HG03196 (cell line): Measurements from ENCODE around the gene RABGGTA.

Experiments used
- ATAC-seq: cut with Tn5 transposase; IDR thresholded peaks from one replicate; pipeline ENCODE4 v1.9.1; 2021; ENCODE audit not compliant: unreplicated experiment

The RABGGTA gene

DNA sequence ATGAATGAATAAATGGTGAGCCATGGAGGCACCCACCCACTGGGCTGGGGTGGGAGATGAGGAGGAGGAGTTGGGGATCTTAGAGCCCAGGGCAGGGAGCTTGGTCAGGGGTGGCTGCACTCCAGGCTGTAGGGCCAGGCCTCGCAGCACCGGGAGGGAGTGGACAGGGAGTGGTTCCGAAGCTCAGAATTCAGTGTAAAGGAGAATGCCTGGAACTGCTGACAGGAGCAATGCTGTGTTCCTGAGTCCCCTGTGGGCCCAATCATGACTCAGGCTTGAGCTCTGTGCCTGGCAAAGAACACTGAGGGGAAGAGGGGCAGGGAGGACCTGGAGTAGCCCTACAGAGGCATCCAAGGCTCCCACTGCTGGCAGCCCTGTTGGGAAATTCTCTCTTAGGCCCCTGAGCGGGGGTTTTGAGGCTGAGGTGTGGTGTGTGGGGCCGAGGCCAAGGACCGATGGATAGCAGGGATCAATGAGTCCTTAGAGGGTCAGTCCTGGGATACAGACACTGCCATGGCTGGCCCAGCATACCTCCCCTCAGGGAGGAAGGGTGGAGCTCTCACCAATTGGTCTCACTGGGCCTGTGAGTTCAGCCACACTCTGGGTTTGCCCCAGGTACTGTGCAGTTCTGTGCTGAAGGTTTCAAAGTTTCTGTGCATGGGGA is 9.5 kb upstream of the RABGGTA start:
- no peak for ATAC-seq

DNA sequence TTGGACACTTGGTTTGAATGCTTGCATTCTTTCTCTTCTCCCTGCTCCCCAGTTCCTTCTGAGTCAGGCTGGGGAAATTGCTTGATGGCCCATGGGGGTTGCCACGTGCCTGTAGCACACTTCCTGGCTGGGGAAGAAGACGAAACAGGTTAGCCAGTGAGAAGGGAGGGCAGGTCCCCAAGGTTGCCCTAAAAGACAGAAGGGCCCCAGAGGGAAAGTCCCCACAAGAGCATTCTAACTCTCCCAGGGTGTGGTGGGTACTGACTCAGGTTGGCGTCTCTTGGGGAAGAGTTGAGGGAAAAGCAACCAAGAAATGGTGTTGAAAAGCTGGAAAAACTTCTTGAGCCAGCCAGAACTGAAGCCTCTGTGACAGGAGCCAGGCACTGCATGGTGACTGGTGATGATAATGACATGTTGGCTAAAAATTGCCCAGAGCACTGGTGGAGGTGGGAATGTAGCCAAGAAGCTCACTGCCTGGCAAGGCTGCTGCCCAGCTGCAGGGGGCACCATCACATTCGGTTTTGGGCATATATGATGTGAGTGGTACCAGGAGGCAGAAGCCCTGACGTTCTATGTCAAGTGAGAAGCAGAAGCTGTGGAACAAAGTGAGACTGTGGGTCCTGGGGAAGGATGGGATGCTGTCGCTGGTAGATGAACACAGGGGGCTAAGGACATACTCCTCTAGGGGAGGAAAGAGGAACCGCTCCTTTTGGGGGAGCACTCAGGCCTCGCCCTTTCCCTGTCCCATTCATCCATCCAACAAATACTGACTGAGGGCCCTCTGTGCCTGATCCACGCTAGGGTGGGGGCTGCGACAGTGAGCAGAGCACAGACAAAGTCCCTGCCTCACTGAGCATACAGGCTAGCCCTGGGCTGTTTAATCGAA is 8.1 kb upstream of the RABGGTA start:
- ATAC-seq, result peak; percentile 56

DNA sequence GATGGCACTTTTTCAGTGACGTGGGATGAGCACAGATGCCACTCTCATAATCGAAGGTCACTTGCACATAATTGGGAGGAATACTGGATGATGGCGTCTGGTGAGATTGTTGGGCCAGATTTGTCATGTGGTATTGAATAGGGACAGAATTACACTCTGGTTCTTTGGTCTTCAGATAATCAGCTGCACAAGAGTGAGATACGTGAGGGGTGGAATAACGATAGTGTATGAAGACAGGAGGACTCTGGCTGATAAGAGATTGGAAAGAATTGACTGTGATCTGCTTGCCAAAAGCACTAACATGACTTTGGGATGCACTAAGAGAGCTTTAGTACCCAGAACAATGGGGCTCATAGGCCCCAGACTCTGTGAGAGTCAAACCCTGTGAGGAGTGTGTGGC is 7.0 kb upstream of the RABGGTA start:
- ATAC-seq, result no peak

DNA sequence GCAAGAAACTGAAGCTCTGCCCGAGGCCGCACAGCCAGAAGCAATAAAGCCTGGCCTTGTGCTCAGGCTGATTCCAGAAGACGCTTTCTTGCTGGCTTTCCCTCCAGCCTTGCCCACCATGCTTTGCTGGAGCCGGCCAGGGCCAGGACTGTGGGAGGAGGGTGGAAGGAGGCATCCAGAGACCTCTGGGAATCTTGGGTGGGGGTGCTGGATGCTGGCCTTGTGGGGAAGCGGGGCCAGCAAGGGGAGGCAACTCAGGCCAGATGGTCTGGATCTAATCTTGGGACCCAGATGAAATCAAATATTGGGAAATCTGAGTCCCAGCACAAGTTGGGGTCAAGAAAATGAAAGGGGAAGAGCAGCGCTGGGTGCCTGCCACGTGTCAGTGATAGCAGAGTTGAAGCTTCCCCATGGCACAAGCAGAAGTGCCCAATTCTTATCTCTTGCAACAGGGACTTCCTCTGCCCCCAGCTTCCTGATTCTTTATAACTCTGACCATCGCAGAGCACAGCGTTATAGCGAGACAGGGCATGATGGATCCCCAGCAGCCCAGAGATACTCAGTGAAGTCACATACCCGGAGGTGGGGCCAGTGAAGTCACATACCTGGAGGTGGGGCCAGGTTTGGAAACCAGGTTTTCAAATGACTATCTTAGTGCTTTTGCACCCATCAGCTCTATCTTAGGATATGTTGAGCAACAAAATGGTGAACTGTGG is 6.4 kb upstream of the RABGGTA start:
- no peak for ATAC-seq

DNA sequence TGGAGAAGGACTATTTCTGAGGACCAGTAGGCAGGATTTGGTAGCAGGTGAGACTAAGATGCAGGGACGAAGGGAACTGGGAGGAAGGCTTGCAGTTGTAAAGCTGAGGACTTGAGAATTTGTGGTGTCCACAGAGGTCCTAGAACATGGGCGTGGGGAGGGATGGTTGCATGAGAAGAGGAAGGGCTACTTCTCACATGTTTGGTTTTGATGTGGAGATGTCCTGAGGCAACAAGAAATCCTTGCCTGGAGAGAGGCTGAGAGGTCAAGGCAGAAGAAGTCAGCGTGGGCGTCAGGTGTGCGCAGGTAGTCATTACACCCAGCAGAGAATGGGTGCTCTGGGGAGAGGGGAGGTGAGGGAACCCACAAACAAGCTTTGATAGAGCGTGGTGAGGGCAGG is 5.7 kb upstream of the RABGGTA start:
- no peak for ATAC-seq

DNA sequence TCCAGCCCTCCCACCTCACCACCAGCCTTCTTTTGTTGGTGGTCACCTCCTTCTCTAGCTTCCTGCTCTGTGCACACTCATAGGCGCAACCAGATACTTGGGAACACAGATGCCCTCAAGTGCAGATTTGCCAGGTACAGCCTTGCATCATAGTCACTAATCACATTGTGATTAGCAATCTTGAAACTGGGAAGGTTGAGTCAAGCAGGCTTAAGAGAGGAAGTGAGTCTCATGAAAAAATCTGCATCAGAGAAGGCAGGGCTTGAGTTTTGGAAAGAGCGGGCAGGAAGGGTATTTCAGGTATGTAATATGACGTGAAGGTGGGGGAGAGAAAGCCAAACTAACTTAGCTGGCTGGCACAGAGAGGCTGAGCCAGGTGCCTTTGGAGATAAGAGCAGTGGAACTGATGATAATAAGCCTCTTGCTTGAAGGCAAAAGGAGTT is 2.7 kb upstream of the RABGGTA start:
- peak; percentile 39 for ATAC-seq

DNA sequence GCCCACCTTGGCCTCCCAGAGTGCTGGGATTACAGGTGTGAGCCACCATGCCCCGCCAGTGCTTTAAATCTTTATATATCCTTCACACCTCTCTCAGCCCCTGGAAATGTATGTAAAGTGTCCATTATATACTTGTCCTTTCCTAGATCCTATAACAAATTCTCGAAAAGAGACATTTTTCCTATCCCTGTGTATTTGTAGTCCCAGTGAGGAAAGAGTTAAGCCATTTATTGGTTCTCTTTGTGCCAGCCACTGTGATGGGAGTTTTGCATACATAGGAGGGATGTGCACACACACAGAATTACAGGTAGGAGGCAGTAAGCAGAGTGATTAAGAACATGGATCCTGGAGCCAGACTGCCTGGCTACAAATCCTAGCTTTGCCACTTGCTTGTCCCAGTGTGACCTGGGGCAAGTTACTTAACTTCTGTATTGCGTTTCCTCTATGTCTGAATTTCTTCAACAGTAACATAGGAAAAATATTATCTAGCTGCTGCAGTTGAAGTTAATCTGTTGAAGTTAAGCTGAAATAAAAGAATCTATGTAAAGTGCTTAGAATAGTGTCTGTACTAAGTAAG is 2.1 kb upstream of the RABGGTA start:
- ATAC-seq, result no peak

DNA sequence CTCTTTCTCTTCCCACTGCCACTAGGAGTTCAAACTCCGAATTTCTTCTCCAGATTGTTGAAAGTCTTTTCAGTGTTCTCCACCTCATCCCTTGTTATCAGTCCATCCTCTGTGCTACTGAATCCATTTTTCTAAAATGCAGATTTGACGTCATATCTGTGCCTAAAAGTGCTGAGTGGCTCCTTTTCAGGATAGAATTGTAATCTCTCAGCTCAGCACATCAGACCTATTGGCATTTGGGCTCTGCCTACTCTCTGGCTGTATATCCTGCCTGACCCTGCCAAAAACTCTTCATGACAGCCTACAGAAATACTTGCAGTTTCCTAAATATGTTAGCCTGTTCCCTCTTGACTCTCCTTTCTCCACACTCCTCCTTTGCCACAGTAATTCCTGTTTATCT is 1.1 kb upstream of the RABGGTA start:
- no peak for ATAC-seq

DNA sequence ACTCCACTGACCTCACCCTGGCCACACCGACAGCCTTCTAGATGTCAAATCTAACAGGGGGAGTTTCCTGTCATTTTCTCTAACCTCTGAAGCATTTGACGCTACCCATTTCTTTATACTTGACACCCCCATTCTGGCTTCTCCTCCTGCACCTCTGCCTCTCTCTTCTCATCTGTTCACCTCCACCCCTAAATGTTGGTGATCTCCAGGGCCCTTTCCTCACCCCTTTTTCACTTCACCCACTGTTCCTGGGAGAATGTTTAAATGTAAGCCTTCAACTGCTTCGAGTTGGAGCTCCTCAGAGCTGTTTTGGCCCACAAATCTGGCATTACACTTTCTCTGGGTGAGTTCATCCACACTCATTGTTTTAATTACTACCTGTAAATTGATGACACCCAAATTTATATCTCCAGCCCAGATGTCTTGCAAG is 452 bp upstream of the RABGGTA start:
- no peak for ATAC-seq

DNA sequence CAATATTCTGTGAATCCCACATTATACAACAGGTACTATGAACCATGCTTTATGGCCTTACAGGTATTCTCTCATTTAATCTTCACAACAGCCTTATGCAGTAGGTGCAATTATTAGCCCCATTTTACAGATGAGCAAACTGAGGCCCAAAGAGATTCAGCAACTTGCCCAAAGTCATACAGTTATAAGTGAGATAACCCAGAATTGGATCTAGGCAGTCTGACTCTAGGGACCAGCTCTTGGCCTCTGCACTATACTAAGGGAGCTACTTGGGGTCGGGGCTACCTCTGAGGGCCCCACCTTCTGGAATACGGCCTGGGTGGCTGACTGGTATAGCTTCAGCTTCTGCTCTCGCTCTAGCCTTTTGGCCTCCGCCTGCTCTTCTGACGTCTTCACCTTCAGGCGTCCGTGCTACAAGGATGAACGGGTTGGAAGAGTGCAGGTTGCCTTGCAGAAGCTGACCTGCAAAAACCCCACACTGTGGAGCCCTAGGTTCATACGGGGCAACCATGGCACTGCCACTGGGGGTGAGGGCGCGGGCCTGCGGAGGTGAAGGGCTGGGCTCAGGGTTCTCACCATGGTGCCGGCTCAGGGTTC is 762 bp downstream of the RABGGTA start:
- no peak for ATAC-seq

DNA sequence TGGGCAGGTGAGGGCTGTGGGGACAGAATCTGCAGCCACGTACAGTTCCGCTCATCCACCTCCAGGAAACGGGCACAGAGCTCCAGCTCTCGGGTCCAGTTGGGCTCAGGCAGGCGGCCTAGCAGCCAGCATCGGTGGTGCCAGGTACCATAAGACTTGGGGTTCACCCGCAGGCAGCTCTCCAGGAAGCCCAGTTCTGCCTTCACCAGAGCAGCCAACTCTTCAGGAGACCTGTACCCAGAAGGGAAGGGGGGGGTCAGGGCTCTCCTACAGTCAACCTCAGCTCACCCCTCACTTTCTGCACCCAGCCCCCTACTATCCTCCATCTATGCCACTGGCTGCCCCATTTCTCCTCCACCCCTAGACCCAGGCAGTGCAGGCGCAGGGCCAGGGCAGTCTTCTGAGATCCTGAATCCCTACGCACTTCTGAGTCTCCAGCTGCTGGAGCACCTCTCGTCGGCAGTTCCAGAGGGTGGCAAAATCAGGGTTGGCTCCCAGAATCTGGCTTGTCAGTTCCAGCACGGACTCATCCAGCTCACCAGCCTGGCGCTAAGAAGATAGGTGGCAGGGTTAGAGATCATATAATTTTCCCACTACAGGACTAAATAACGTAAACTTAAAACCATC is 1.4 kb downstream of the RABGGTA start:
- no peak for ATAC-seq

DNA sequence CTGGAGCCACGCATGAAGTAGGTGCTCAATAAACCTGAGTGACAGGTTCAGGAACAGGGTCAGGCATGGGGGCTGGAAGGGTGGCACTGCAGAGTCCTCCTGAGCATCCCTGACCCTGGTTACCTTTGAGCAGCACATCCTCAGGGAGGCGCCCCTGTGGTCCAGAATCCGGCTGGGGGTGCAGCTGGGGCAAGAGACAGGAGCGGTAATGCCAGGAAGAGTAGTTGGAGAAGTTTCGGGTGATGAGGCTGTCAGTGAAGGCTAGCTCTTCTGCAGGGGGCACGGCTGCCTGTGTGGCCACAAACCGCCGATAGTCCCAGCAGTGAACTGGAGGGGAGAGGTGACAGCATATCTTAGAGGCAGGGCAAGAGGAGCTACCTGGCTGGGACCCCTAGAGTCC is 2.0 kb downstream of the RABGGTA start:
- ATAC-seq, result no peak

DNA sequence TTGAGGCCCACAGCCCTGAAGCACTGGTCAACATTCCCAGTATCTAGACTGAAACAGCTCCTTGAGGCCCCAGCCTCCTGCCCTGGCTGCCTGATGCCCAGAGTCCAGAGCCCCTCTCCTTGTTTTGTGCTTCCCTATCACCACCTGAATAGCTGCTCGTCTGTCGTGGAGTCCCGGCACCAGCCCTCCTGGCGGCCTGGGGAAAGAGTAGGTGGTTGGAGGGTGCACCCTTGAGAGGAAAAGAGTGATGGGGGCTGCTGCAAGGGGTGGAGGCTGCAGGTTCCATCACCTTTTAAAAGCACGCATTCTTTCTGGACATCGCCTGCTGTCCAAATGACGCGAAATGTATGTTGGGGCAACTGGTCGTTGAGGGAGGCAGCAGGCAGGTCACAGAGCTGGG is 3.2 kb downstream of the RABGGTA start:
- ATAC-seq, result no peak

DNA sequence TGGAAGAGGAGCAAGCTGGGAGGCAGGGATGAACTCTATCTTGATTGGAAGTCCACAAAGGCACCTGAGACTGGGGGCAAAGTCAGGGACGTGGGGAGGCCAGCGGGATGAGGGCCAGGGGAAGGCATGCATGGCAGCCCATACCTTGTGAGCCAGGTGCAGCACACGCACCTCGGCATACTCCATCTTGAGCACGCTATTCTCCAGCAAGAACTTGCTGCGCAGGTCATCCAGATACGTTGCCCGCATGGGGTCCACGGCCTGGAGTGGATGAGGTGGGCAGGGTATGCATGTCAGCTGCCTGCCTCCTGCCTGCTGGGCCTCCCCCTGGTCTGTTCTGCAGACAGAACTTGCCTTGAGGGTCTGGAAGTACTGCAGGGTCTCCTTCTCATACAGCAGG is 3.9 kb downstream of the RABGGTA start:
- ATAC-seq, result no peak

DNA sequence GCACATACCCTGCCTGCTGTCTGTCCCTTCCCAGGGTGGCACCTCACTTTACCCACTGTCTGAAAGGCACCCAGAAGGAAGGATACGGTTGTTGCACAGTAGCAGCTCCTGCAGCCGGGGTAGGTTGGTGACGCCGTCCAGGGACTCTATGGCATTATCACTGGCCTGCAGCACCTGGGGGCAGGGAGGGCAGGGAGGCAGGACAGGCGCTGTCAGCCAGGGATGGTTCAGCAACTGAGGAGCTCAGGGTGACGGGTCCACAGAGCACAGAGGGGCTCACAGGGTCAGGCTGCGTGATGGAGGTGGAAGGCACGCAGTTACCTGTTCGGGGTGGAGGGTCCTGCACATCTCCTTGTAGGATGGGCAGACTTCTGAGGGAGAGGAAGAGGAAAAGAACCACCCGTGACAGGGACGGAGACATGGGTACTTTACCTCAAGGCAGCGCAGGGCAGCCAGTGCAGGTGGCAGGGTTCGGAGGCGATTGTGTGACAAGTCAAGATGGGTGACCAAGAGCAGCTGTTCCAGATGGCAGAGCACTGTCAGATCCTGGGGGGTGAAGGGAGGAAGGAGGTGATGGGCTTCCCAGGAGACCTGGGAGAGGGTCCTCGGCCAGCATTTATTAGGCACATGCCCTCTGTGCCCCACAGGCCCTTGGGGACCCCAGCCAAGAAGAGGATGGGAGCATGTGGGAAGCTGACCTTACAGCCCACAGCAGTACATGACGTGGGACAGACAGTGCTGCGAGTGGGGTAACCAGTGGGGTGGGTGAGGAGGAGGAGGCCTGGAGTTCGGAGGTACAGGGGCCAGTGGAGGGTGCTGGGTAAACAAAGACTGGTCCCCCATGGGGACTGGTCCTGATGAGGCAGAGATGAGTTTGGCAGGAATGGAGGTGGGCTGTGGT is 4.8 kb downstream of the RABGGTA start:
- no peak for ATAC-seq

DNA sequence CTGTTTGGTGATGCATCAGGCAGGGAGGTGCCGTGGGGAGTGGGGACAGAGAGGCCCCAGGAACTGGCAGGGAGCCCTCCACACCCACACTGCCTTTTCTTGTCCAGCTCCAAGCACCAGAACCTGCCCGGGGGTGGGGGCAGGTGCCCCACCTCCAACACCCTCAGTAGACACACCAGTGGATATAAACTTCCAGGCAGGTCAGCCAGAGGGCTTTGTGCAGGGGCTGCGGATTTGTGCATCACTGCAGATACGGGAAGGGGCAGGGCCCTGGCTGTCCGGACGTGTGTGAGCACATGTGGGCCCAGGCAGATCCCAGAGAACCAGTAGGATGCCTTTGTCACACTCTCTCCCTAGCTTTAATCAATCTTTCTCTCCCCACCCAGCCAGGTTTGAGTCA is 7.1 kb downstream of the RABGGTA start:
- no peak for ATAC-seq

DNA sequence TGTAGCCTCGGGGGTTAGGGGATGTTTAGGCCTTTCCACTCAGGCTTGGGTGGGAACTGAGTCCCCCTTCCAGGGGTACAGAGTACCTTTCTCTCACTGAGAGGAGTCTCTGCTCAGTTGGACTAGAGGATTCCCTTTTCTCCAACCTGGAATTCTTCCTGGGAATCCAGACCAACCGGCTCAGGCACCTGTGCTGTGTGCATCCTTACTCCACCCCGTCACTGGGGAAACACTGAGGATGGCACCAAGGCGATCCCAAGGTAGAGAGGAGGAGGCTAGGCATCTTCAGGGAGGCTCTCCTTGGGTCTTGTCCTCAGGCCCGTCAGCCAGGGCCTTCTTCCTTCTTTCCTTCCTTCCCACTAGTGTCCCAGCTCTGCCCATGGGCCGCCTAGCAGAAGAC is 7.5 kb downstream of the RABGGTA start:
- ATAC-seq, result no peak

DNA sequence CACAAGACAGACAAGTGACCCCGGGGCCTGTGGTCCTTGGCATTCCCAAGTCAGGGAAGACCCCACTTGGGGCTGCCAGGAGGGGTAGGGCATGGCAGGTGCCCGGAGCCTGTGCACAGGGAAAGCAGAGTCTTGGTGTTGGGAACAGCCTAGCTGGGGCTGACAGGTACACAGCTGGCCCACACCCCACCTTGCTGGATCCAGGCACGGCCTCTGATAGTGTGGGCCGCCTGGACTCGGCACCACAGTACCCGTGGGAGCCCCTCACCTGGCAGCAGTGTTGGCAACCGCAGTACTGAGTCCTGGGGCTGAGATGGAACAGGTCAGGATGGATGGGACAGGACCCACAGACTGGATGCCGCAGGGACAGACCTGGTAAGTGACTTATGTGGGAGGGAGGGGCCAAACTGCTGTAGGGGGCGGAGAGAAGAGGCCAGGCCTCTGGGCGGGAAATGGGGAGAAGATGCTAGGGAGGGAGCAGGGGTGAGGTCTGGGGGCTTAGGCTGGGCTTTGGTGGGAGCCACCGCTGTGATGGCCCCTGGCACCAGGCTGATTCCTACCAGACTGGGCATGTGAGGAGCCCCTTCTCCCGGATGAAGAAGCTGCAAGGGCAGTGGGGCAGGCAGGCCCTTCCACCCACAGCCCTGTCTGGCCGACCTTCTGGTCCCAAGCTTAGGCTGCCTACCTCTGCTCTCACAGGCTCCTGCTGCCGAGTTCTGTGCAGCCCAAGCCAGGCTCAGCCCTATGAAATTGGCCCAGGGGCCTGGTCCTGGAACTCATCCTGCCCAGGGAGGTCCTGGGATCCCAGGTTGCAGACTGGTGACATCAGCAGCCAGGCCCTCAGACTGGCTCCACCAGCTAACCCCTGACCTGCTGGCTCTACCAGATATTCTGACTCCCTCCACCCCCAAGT is 8.3 kb downstream of the RABGGTA start, which contains the start of gene TGM1:
Gene TGM1 (minus strand): TSS at position 357 of the 913 bp plus-strand sequence. CDS start 825 bp downstream, outside the sequence.
- no peak for ATAC-seq
